Measurements from ENCODE around the gene MORN4. TPM values are rescaled to one million over a fixed set of nuclear protein-coding genes. Genes with fewer than 3 reads are reported as not detected.

Gene MORN4
- 1 to 10 TPM in 2 of 4 donors, under 1 TPM in 2; 0.34 to 3.6 (median 1.2) TPM for total RNA-seq

- intact Hi-C loops (cut with DNase I): no loop called here
- DNase-seq: peak; percentile 54
- TF ChIP-seq CTCF (IDR thresholded peaks at IDR 0.05): no peak
- H3K4me3 ChIP-seq: peak within 1 kb of the TSS; percentile 45 to 87 (median 78)
- H3K27ac ChIP-seq: peak within 1 kb of the TSS; percentile 33 to 74 (median 64)
- no peaks in the 10 kb centered on the region for H3K9me3 ChIP-seq
- H3K27me3 ChIP-seq: no peaks in the 10 kb centered on the region
- peaks cover 4 to 19% (median 5%) of the 10 kb centered on the region in 3 donors for H3K4me1 ChIP-seq
- WGBS, 2 donors: 1 to 8% methylated on average over 20 to 47 of the region's 62 CpGs
- H3K36me3 ChIP-seq: no peaks in the 10 kb centered on the region
Measured at GRCh38 chr10:97632949-97633884, at the start of gene MORN4. MORN4 (minus strand) TSS chr10:97633500; CDS start chr10:97619653, 13,847 bp downstream.

DNA sequence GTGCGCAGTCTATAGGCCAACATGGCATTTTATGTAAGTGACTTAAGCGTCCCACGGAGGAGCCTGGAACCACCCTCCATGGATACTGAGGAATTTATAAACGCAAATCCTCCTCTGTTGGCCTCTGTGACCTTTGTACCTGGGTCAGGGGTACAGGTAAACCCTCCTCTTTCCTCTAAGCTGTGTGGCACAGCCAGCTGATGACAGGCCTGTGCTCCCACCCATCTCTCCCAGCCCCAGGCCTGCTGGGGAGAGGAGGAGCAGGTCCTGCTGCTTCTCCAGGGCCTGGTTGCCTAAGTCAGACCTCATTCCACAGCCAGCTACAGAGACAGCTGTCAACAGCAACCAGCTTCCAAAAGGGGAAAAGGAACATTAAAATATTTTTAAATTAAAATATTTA, 48.7 kb upstream of the MORN4 start:
- TF ChIP-seq POLR2A (IDR thresholded peaks at IDR 0.05) (no peak), CTCF (IDR thresholded peaks at IDR 0.05) (no peak)
- 76% methylated on average over 3 to 4 of the region's 4 CpGs for WGBS, 2 donors
- peaks cover 23 to 49% (median 33%) of the 10 kb centered on the region in 3 donors for H3K4me1 ChIP-seq
- no peak overlapping the region for H3K4me3 ChIP-seq
- intact Hi-C loops (cut with DNase I): no loop called here
- no peaks in the 10 kb centered on the region for H3K27me3 ChIP-seq
- H3K36me3 ChIP-seq: peaks cover 0 to 29% (median 13%) of the 10 kb centered on the region in 3 donors
- H3K27ac ChIP-seq: peak overlapping the region in 2 of 4 donors; percentile 27 to 97
- H3K9me3 ChIP-seq: no peaks in the 10 kb centered on the region
- DNase-seq: no peak

GRCh38 chr10:97679594-97679993, 46.3 kb upstream of the MORN4 start:
- intact Hi-C loops (cut with DNase I): loop anchor here (10.0 kb wide), 1 partner anchor 55 kb away; the partner anchor contains the start of gene ZFYVE27
- Histone ChIP-seq H3K4me1 (peaks cover 12 to 35% (median 23%) of the 10 kb centered on the region in 3 donors), H3K27me3 (no peaks in the 10 kb centered on the region), H3K36me3 (peaks cover 0 to 54% (median 30%) of the 10 kb centered on the region in 3 donors), H3K4me3 (no peak overlapping the region), H3K27ac (no peak overlapping the region), H3K9me3 (no peaks in the 10 kb centered on the region)
- 80 to 87% methylated on average over 1 to 9 of the region's 16 CpGs for WGBS, 2 donors
- no peak for DNase-seq
- TF ChIP-seq POLR2A (IDR thresholded peaks at IDR 0.05) (no peak), CTCF (IDR thresholded peaks at IDR 0.05) (no peak)

DNA sequence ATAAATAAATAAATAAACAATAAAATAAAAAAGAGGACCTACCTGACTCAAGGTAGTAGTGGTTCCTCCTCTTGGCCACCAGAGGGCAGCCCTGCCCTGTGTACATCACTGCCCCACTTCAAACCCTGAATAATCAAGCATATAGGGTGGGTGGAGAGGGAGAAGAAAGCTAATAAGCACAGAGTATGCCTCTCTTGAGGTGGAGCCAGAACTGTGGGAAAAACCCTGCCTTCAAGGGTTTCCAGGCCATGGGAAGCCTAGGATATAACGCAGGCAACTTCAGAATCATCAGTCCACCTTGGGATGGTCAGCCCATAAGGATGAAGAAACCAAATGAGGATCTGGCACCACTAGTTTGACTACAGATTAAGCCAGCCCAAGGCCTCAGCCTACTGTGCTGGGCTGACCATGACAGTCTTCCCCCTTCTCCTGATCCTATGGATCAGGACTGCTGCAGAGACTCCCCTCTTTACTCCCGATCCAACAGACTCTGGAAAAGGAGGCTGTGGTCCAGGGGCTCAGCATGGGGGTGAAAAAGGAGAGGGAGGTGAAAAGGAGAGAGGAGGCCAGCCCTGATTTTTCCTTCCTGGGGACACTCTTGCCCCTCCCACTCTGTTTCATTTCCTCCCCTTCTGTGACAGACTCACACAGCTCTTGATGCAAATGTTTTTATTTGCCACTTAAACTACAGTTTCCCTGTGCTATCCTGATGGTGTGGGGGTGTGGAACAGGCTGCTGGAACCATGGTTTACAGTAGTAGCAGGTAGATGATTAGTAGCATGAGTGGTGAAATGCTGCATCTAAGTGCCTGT, 43.7 kb upstream of the MORN4 start:
- peak overlapping the region in 2 of 4 donors; percentile 2 to 12 for H3K27ac ChIP-seq
- H3K4me1 ChIP-seq: peaks cover 0 to 9% (median under 1%) of the 10 kb centered on the region in 3 donors
- no peak for DNase-seq
- TF ChIP-seq POLR2A (IDR thresholded peaks at IDR 0.05): no peak
- peak; percentile 52 to 90 (median 83) for TF ChIP-seq CTCF (IDR thresholded peaks at IDR 0.05)
- H3K36me3 ChIP-seq: peaks cover 14 to 79% (median 39%) of the 10 kb centered on the region in 3 donors
- intact Hi-C loops (cut with DNase I): loop anchor here (10.0 kb wide), 1 partner anchor 58 kb away; the partner anchor contains the start of gene ZFYVE27
- no peaks in the 10 kb centered on the region for H3K9me3 ChIP-seq
- WGBS, 2 donors: 95% methylated on average over 2 of the region's 2 CpGs; no CpG with 5 or more reads in 1 of the 2 donors
- no peaks in the 10 kb centered on the region for H3K27me3 ChIP-seq
- no peak overlapping the region for H3K4me3 ChIP-seq

Measured in esophagus squamous epithelium (tissue), 5 donors.